Measurements from ENCODE around the gene STK10. TPM values are rescaled to one million over a fixed set of nuclear protein-coding genes. Genes with fewer than 3 reads are reported as not detected.

Gene STK10
- total and polyA plus RNA-seq, 12 donors, result 5.6 to 22.3 (median 9.9) TPM

GRCh38 chr5:171999877-172000276 is 188.1 kb downstream of the STK10 start:
- Histone ChIP-seq H3K36me3 (peaks cover 0 to 20% (median 0%) of the 10 kb centered on the region in 9 donors), H3K4me1 (peaks cover 13 to 83% (median 68%) of the 10 kb centered on the region in 9 donors), H3K9me3 (no peaks in the 10 kb centered on the region), H3K27me3 (no peaks in the 10 kb centered on the region), H3K4me3 (no peak overlapping the region), H3K27ac (no peak overlapping the region)
- 86 to 92% methylated on average over 5 of the region's 5 CpGs for WGBS, 2 donors
- ATAC-seq (no peak), DNase-seq (no peak)
- intact Hi-C loops (cut with DNase I), result loop anchor here in 7 of 10 donors (5.0 to 10.0 kb wide), 5 partner anchors 43 to 88 kb away; no protein-coding TSS in a partner anchor
- TF ChIP-seq CTCF (IDR thresholded peaks at IDR 0.05), result no peak

GRCh38 chr5:171999100-171999499 is 188.9 kb downstream of the STK10 start:
- no peak overlapping the region for H3K27ac ChIP-seq
- no peak for TF ChIP-seq CTCF (IDR thresholded peaks at IDR 0.05)
- H3K27me3 ChIP-seq, result no peaks in the 10 kb centered on the region
- intact Hi-C loops (cut with DNase I), result loop anchor here in 1 of 10 donors (5.0 kb wide), 1 partner anchor 42 kb away; no protein-coding TSS in a partner anchor
- H3K4me3 ChIP-seq, result no peak overlapping the region
- H3K9me3 ChIP-seq, result no peaks in the 10 kb centered on the region
- 97% methylated on average over 2 of the region's 2 CpGs for WGBS, 2 donors
- peaks cover 8 to 75% (median 61%) of the 10 kb centered on the region in 9 donors for H3K4me1 ChIP-seq
- DNase-seq, result no peak
- H3K36me3 ChIP-seq, result peaks cover 0 to 23% (median 0%) of the 10 kb centered on the region in 9 donors
- ATAC-seq, result no peak

- whole genome bisulfite sequencing, 2 donors, result 84 to 89% methylated on average over 3 of the region's 3 CpGs
These were observed 191.0 kb downstream of the STK10 start for GRCh38 chr5:171997011-171997410.

GRCh38 chr5:171992813-171993212 is 195.2 kb downstream of the STK10 start:
- H3K4me1 ChIP-seq, result peaks cover 0 to 41% (median 21%) of the 10 kb centered on the region in 9 donors
- TF ChIP-seq CTCF (IDR thresholded peaks at IDR 0.05), result no peak
- H3K9me3 ChIP-seq, result no peaks in the 10 kb centered on the region
- H3K36me3 ChIP-seq, result peaks cover 0 to 57% (median 0%) of the 10 kb centered on the region in 9 donors
- intact Hi-C loops (cut with DNase I), result no loop called here
- WGBS, 2 donors, result 87 to 92% methylated on average over 2 of the region's 2 CpGs
- no peak overlapping the region for H3K4me3 ChIP-seq
- H3K27me3 ChIP-seq, result no peaks in the 10 kb centered on the region
- no peak overlapping the region for H3K27ac ChIP-seq
- DNase-seq (no peak), ATAC-seq (no peak)

More at GRCh38 chr5:171997011-171997410, 191.0 kb downstream of the STK10 start:
- Histone ChIP-seq H3K27ac (no peak overlapping the region), H3K9me3 (no peaks in the 10 kb centered on the region), H3K27me3 (no peaks in the 10 kb centered on the region), H3K4me1 (peaks cover 0 to 54% (median 44%) of the 10 kb centered on the region in 9 donors), H3K36me3 (peaks cover 0 to 36% (median 0%) of the 10 kb centered on the region in 9 donors), H3K4me3 (no peak overlapping the region)
- ATAC-seq (no peak), DNase-seq (no peak)
- no peak for TF ChIP-seq CTCF (IDR thresholded peaks at IDR 0.05)
- intact Hi-C loops (cut with DNase I), result loop anchor here in 1 of 10 donors (5.0 kb wide), 1 partner anchor 40 kb away; no protein-coding TSS in a partner anchor

Measured in heart right ventricle (tissue), 16 donors.